WTC11 (cell line): ENCODE data around the gene GPX2.

ENCODE experiments used
- CTCF ChIP-seq: fragments of 200-600 bp; IDR thresholded peaks from 2 replicates; pipeline ENCODE4 v1.8.0; 2022; ENCODE audit warnings: antibody characterized with exemption
- E2F5 ChIP-seq: sonication (generic); formaldehyde crosslinking; IDR thresholded peaks from 2 replicates; pipeline ENCODE4 v1.8.1; 2022; ENCODE audit warnings: mild to moderate bottlenecking, moderate library complexity, missing genetic modification reagents
- ESRRA ChIP-seq: sonication (generic); formaldehyde crosslinking; IDR thresholded peaks from 2 replicates; pipeline ENCODE4 v1.8.1; 2022; ENCODE audit warnings: mild to moderate bottlenecking, missing genetic modification reagents, borderline replicate concordance
- GABPB1 ChIP-seq: sonication (generic); formaldehyde crosslinking; IDR thresholded peaks from 2 replicates; pipeline ENCODE4 v1.8.1; 2023; ENCODE audit warnings: mild to moderate bottlenecking, missing genetic modification reagents
- MAX ChIP-seq: sonication (generic); formaldehyde crosslinking; IDR thresholded peaks from 2 replicates; pipeline ENCODE4 v1.8.0; 2022; ENCODE audit warnings: mild to moderate bottlenecking, missing genetic modification reagents
- MYBL2 ChIP-seq: sonication (generic); formaldehyde crosslinking; IDR thresholded peaks from 2 replicates; pipeline ENCODE4 v1.8.1; 2023; ENCODE audit warnings: mild to moderate bottlenecking, moderate library complexity, missing genetic modification reagents
- NFYB ChIP-seq: sonication (generic); formaldehyde crosslinking; conservative IDR thresholded peaks from 2 replicates; pipeline ENCODE4 v1.8.0; 2022; ENCODE audit warnings: low read depth, missing genetic modification reagents
- NR2C2 ChIP-seq: sonication (generic); formaldehyde crosslinking; IDR thresholded peaks from 2 replicates; pipeline ENCODE4 v1.8.0; 2022; ENCODE audit warnings: mild to moderate bottlenecking, missing genetic modification reagents
- OVOL2 ChIP-seq: fragments of 250-450 bp; sonication (Bioruptor Pico); IDR thresholded peaks from 2 replicates; pipeline ENCODE4 v1.9.0; 2021; ENCODE audit warnings: mild to moderate bottlenecking, borderline replicate concordance
- TEAD4 ChIP-seq: sonication (generic); formaldehyde crosslinking; IDR thresholded peaks from 2 replicates; pipeline ENCODE4 v1.8.0; 2022; ENCODE audit warnings: mild to moderate bottlenecking, missing genetic modification reagents
- ZNF263 ChIP-seq: sonication (generic); formaldehyde crosslinking; IDR thresholded peaks from 2 replicates; pipeline ENCODE4 v1.8.1; 2022; ENCODE audit warnings: low read depth, mild to moderate bottlenecking, moderate library complexity, missing genetic modification reagents

- no peak for TF ChIP-seq CTCF
- TF ChIP-seq E2F5: no peak
- no peak for TF ChIP-seq MAX (CRISPR knock-in tag)
- TF ChIP-seq MYBL2: no peak
- no peak for TF ChIP-seq ZNF263 (CRISPR knock-in tag)
- TF ChIP-seq NFYB (CRISPR knock-in tag): no peak
- no peak for TF ChIP-seq OVOL2
- TF ChIP-seq NR2C2 (CRISPR knock-in tag): no peak
- no peak for TF ChIP-seq ESRRA (CRISPR knock-in tag)
- TF ChIP-seq GABPB1 (CRISPR knock-in tag): no peak
- no peak for TF ChIP-seq TEAD4 (CRISPR knock-in tag)
Measured at GRCh38 chr14:64990296-64990695, 47.8 kb upstream of the GPX2 start.
